Gastroesophageal sphincter (tissue), 4 donors: ENCODE results near the gene RAD51B. TPM values are rescaled to one million over a fixed set of nuclear protein-coding genes. Genes with fewer than 3 reads are reported as not detected.
A peak's percentile ranks its signal among the peaks of the same experiment; 100 is the strongest.

ENCODE experiments used
- ATAC-seq: fragments of 150-250 bp; one replicate; pipeline ENCODE4 v1.9.1; 2016; ENCODE audit warnings: mild to moderate bottlenecking, moderate library complexity
- H3K27ac ChIP-seq, 4 donors: fragments of 200-600 bp; sonication (generic) in 3 of 4; 1 replicate in 3 of 4; 2 replicates in 1 of 4; pipeline ENCODE4 v1.5.1; 2016 to 2019
- H3K27me3 ChIP-seq: fragments of 200-600 bp; sonication (generic); one replicate; pipeline ENCODE4 v1.5.1; 2019
- H3K36me3 ChIP-seq, 2 donors: fragments of 200-600 bp; sonication (generic); one replicate each; pipeline ENCODE4 v1.5.1; 2019; ENCODE audit warnings: control low read depth in 1 of 2
- H3K4me1 ChIP-seq, 3 donors: fragments of 200-600 bp; sonication (generic); 1 replicate in 2 of 3; 2 replicates in 1 of 3; pipeline ENCODE4 v1.5.1; 2016 to 2019; ENCODE audit warnings: control low read depth in 2 of 3
- H3K4me3 ChIP-seq, 2 donors: fragments of 200-600 bp; sonication (generic); one replicate each; pipeline ENCODE4 v1.5.1; 2019; ENCODE audit warnings: mild to moderate bottlenecking in 1 of 2, moderate library complexity in 1 of 2
- H3K9me3 ChIP-seq, 3 donors: fragments of 200-600 bp; sonication (generic); one replicate each; pipeline ENCODE4 v1.5.1; 2017 to 2019; ENCODE audit warnings: control low read depth in 2 of 3
- EP300 ChIP-seq: sonication (generic); formaldehyde crosslinking; IDR thresholded peaks from one replicate; pipeline ENCODE4 v1.6.1; 2017; ENCODE audit warnings: antibody characterized with exemption, mild to moderate bottlenecking
- POLR2A ChIP-seq, 2 donors: fragments of 450-650 bp; IDR thresholded peaks; one replicate each; pipeline ENCODE4 v1.6.1; 2017; ENCODE audit warnings: antibody characterized with exemption in 2 of 2, mild to moderate bottlenecking in 2 of 2, moderate library complexity in 1 of 2
- POLR2AphosphoS5 ChIP-seq: sonication (generic); formaldehyde crosslinking; IDR thresholded peaks from one replicate; pipeline ENCODE4 v1.6.1; 2017; ENCODE audit warnings: antibody characterized with exemption
- WGBS, 2 donors: methylation state at CpG; one replicate each; pipeline ENCODE4 v1.1.5; 2018; ENCODE audit warnings: low coverage in 1 of 2; 5-methylcytosine and 5-hydroxymethylcytosine counted together
- total RNA-seq, 4 donors: library from RNA; depleted of rRNA; stranded (reverse); fragments of >200 nt; gene quantifications; one replicate each; pipeline ENCODE4 v1.1.0, GENCODE V29; 2016
- TF ChIP-seq, protein P1 (sequence below), 4 experiments: fragments of 200-600 bp in 2 of 4; fragments of 450-650 bp in 2 of 4; sonication (generic) in 1 of 4; IDR thresholded peaks; one replicate each; pipeline ENCODE4 v1.5.1; 2017 to 2019; ENCODE audit warnings: antibody characterized with exemption in 4 of 4, mild to moderate bottlenecking in 2 of 4, moderate library complexity in 2 of 4

The RAD51B gene
- total RNA-seq, 4 donors from 2014 or later, result 5.1 to 7.0 (median 6.0) TPM

- Histone ChIP-seq H3K9me3 (no peaks in the 10 kb centered on the region), H3K4me3 (no peak overlapping the region), H3K36me3 (no peaks in the 10 kb centered on the region), H3K4me1 (peaks cover 0 to 62% (median 8%) of the 10 kb centered on the region in 3 donors), H3K27me3 (no peaks in the 10 kb centered on the region), H3K27ac (peak overlapping the region; percentile 8 to 65 (median 51))
- TF ChIP-seq, protein P1, sequence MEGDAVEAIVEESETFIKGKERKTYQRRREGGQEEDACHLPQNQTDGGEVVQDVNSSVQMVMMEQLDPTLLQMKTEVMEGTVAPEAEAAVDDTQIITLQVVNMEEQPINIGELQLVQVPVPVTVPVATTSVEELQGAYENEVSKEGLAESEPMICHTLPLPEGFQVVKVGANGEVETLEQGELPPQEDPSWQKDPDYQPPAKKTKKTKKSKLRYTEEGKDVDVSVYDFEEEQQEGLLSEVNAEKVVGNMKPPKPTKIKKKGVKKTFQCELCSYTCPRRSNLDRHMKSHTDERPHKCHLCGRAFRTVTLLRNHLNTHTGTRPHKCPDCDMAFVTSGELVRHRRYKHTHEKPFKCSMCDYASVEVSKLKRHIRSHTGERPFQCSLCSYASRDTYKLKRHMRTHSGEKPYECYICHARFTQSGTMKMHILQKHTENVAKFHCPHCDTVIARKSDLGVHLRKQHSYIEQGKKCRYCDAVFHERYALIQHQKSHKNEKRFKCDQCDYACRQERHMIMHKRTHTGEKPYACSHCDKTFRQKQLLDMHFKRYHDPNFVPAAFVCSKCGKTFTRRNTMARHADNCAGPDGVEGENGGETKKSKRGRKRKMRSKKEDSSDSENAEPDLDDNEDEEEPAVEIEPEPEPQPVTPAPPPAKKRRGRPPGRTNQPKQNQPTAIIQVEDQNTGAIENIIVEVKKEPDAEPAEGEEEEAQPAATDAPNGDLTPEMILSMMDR (IDR thresholded peaks at IDR 0.05), result no peak
- no peak for TF ChIP-seq POLR2A (IDR thresholded peaks at IDR 0.05)
- no peak for TF ChIP-seq EP300
- no peak for TF ChIP-seq POLR2AphosphoS5
- ATAC-seq, result no peak
- 29 to 48% methylated on average over 1 of the region's 1 CpG for WGBS, 2 donors
Measured at GRCh38 chr14:68164711-68165113, 345.1 kb downstream of the RAD51B start.

GRCh38 chr14:68165274-68165843, 345.8 kb downstream of the RAD51B start:
- TF ChIP-seq POLR2AphosphoS5, result no peak
- no peak for TF ChIP-seq POLR2A (IDR thresholded peaks at IDR 0.05)
- TF ChIP-seq, protein P1 (IDR thresholded peaks at IDR 0.05), result no peak
- no peak for TF ChIP-seq EP300
- Histone ChIP-seq H3K4me3 (no peak overlapping the region), H3K36me3 (no peaks in the 10 kb centered on the region), H3K27me3 (no peaks in the 10 kb centered on the region), H3K4me1 (peaks cover 0 to 66% (median 8%) of the 10 kb centered on the region in 3 donors), H3K9me3 (no peaks in the 10 kb centered on the region), H3K27ac (peak overlapping the region in 2 of 4 donors; percentile 63 to 65)
- WGBS, 2 donors, result 53 to 65% methylated on average over 2 of the region's 2 CpGs
- no peak for ATAC-seq

DNA sequence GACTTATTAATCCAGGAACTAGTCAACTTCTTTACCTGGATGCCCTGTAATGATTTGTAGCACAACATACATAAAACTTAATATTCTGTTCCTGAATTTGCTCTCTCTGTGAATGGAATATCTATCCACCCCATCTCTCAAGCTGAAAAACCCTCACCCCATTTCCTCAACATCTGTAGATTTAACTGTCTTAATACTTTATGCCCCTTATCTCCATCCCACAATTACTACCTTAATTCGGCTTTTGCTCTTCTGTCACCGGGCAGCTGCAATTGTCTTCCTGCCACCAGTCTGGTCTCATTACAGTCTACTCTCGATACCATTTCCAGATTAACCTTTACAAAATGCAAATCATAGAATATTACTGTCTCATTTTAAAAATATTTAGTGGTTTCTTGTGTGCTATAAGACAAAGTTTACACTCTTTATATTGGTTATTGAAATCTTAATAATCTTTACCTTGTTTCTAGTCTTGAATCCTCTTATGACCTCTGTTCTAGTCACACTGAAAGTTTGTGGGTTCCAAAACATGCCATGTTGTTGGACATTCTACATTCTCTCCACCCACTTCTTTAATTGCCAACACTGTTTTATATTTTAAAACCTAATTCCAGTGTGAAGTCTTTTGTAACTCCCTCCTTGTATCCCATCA, 347.3 kb downstream of the RAD51B start:
- H3K4me1 ChIP-seq, result peaks cover 0 to 71% (median 8%) of the 10 kb centered on the region in 3 donors
- 86 to 94% methylated on average over 3 of the region's 3 CpGs for WGBS, 2 donors
- no peak for ATAC-seq
- no peaks in the 10 kb centered on the region for H3K36me3 ChIP-seq
- no peak overlapping the region for H3K4me3 ChIP-seq
- no peaks in the 10 kb centered on the region for H3K9me3 ChIP-seq
- TF ChIP-seq, protein P1 (IDR thresholded peaks at IDR 0.05), result no peak
- TF ChIP-seq POLR2A (IDR thresholded peaks at IDR 0.05) (no peak), POLR2AphosphoS5 (no peak), EP300 (no peak)
- H3K27me3 ChIP-seq, result no peaks in the 10 kb centered on the region
- peak overlapping the region in 2 of 4 donors; percentile 63 to 65 for H3K27ac ChIP-seq

DNA sequence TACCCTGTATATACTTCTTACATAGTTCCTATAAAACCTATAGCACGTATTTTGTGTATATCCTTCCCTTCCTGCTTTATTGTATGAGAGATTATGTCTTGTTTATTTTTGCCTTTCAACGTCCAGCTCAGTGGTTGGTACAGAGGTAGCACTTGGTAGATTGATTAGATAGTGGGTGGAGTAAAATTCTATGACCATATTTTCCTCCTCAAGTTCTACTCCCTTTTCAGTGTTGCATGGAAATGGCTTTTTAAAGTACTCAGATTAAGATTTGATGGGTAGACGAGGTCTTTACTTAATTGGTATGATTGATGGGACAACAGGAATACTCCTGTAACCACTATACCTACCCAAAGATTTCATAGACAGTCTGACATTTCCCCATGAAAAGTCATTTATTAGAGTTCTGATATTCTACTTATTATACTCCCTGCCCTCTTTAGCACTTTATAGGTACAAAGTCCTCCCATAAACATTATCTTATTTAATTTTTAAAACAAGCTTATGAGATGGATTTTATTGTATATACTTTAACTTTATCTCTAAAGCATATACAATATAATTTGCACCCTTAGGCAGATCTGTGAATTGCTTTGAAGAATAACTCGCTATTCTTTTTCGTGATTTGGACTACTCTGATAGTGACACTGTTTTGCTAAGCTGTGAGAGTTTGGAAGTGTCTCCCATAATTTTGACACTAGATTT, 348.0 kb downstream of the RAD51B start:
- Histone ChIP-seq H3K4me3 (no peak overlapping the region), H3K27ac (peak overlapping the region in 2 of 4 donors; percentile 62 to 64), H3K9me3 (no peaks in the 10 kb centered on the region), H3K4me1 (peaks cover 0 to 78% (median 13%) of the 10 kb centered on the region in 3 donors), H3K27me3 (no peaks in the 10 kb centered on the region), H3K36me3 (no peaks in the 10 kb centered on the region)
- no peak for ATAC-seq
- 83 to 94% methylated on average over 4 to 5 of the region's 5 CpGs for WGBS, 2 donors
- TF ChIP-seq, protein P1 (IDR thresholded peaks at IDR 0.05), result no peak
- no peak for TF ChIP-seq POLR2AphosphoS5
- TF ChIP-seq EP300, result no peak
- TF ChIP-seq POLR2A (IDR thresholded peaks at IDR 0.05), result no peak
